ENCODE results near the gene CECR2. TPM values are rescaled to one million over a fixed set of nuclear protein-coding genes. Genes with fewer than 3 reads are reported as not detected.

The CECR2 gene
- polyA plus RNA-seq, 1 donor from 2014 or later = 2.1 TPM

GRCh38 chr22:17396516-17396915, 27.3 kb downstream of the CECR2 start:
- Histone ChIP-seq H3K4me2 (ENCODE audit: low read length) (no peak overlapping the region), H3K79me2 (replicated peaks; ENCODE audit: insufficient read depth, low read length) (peaks cover 52% of the 10 kb centered on the region), H3K36me3 (ENCODE audit: insufficient read depth, low read length) (no peaks in the 10 kb centered on the region), H3K9me2 (ENCODE audit: insufficient read depth, low read length) (no peaks in the 10 kb centered on the region), H3K27ac (ENCODE audit: low read length) (no peak overlapping the region), H3K27me3 (ENCODE audit: insufficient read depth, low read depth, low read length) (no peaks in the 10 kb centered on the region), H3K9me3 (ENCODE audit: low read length) (no peaks in the 10 kb centered on the region), H3K4me3 (ENCODE audit: low read length) (no peak overlapping the region), H4K20me1 (ENCODE audit: insufficient read depth) (no peaks in the 10 kb centered on the region), H3K9ac (ENCODE audit: low read length) (no peak overlapping the region), H2AFZ (ENCODE audit: low read depth, low read length) (no peak overlapping the region), H3F3A (ENCODE audit: insufficient read depth, low read length, poor library complexity, severe bottlenecking) (no peaks in the 10 kb centered on the region)
- TF ChIP-seq REST (IDR thresholded peaks at IDR 0.05; ENCODE audit: borderline replicate concordance) (no peak), POLR2AphosphoS5 (IDR thresholded peaks at IDR 0.05) (no peak), RAD21 (conservative IDR thresholded peaks at IDR 0.05) (no peak), MXI1 (conservative IDR thresholded peaks at IDR 0.05; ENCODE audit: poor library complexity, severe bottlenecking) (no peak), EP300 (conservative IDR thresholded peaks at IDR 0.05; ENCODE audit: poor library complexity, severe bottlenecking) (no peak), TAF1 (IDR thresholded peaks at IDR 0.05; ENCODE audit: low read depth) (no peak), CTCF (IDR thresholded peaks at IDR 0.05; ENCODE audit: poor library complexity, severe bottlenecking) (no peak), EZH2 (IDR thresholded peaks at IDR 0.05; ENCODE audit: borderline replicate concordance, insufficient read depth, low read length, poor library complexity, severe bottlenecking) (no peak), SMC3 (conservative IDR thresholded peaks at IDR 0.05; ENCODE audit: poor library complexity) (no peak)

- H3K9me2 ChIP-seq (ENCODE audit: insufficient read depth, low read length) = no peaks in the 10 kb centered on the region
- H3K4me2 ChIP-seq (ENCODE audit: low read length) = no peak overlapping the region
- H3K9ac ChIP-seq (ENCODE audit: low read length) = no peak overlapping the region
- H4K20me1 ChIP-seq (ENCODE audit: insufficient read depth) = no peaks in the 10 kb centered on the region
- H3F3A ChIP-seq (ENCODE audit: insufficient read depth, low read length, poor library complexity, severe bottlenecking) = no peaks in the 10 kb centered on the region
- no peaks in the 10 kb centered on the region for H3K9me3 ChIP-seq (ENCODE audit: low read length)
- TF ChIP-seq EP300 (conservative IDR thresholded peaks at IDR 0.05; ENCODE audit: poor library complexity, severe bottlenecking) (no peak), REST (IDR thresholded peaks at IDR 0.05; ENCODE audit: borderline replicate concordance) (no peak), EZH2 (IDR thresholded peaks at IDR 0.05; ENCODE audit: borderline replicate concordance, insufficient read depth, low read length, poor library complexity, severe bottlenecking) (no peak), SMC3 (conservative IDR thresholded peaks at IDR 0.05; ENCODE audit: poor library complexity) (no peak), POLR2AphosphoS5 (IDR thresholded peaks at IDR 0.05) (no peak), RAD21 (conservative IDR thresholded peaks at IDR 0.05) (no peak), TAF1 (IDR thresholded peaks at IDR 0.05; ENCODE audit: low read depth) (no peak), CTCF (IDR thresholded peaks at IDR 0.05; ENCODE audit: poor library complexity, severe bottlenecking) (no peak), MXI1 (conservative IDR thresholded peaks at IDR 0.05; ENCODE audit: poor library complexity, severe bottlenecking) (no peak)
- no peaks in the 10 kb centered on the region for H3K27me3 ChIP-seq (ENCODE audit: insufficient read depth, low read depth, low read length)
- no peak overlapping the region for H2AFZ ChIP-seq (ENCODE audit: low read depth, low read length)
- no peaks in the 10 kb centered on the region for H3K36me3 ChIP-seq (ENCODE audit: insufficient read depth, low read length)
- peaks cover 47% of the 10 kb centered on the region for H3K79me2 ChIP-seq (replicated peaks; ENCODE audit: insufficient read depth, low read length)
- no peak overlapping the region for H3K4me3 ChIP-seq (ENCODE audit: low read length)
- no peak overlapping the region for H3K27ac ChIP-seq (ENCODE audit: low read length)
Measured at GRCh38 chr22:17397756-17398547, 28.7 kb downstream of the CECR2 start.
